Fibroblast of peridontal ligament (primary cell): Measurements from ENCODE around the gene SCNN1A.

Experiments used
- DNase-seq: peaks from one replicate; pipeline ENCODE4 v3.0.0-alpha.2; 2010; ENCODE audit errors: extremely low read depth

The SCNN1A gene

GRCh38 chr12:6375269-6376078 is at the start of gene SCNN1A:
Gene SCNN1A (minus strand): TSS chr12:6375563. CDS start chr12:6374783, 780 bp downstream.
- DNase-seq, result no peak

- DNase-seq, result no peak
Measured at GRCh38 chr12:6424866-6425265, 49.5 kb upstream of the SCNN1A start.

- DNase-seq, result no peak
Measured at GRCh38 chr12:6424008-6424347, 48.6 kb upstream of the SCNN1A start.

- peak; percentile 95 for DNase-seq
Measured at GRCh38 chr12:6423267-6424007, 48.1 kb upstream of the SCNN1A start.

- DNase-seq, result peak; percentile 17
Measured at GRCh38 chr12:6420364-6420763, 45.0 kb upstream of the SCNN1A start.

GRCh38 chr12:6418796-6419195 is 43.4 kb upstream of the SCNN1A start:
- DNase-seq, result no peak

GRCh38 chr12:6416596-6416995 is 41.2 kb upstream of the SCNN1A start:
- DNase-seq, result no peak

- DNase-seq, result peak; percentile 27
Measured at GRCh38 chr12:6407236-6407954, 32.0 kb upstream of the SCNN1A start.

- peak; percentile 44 for DNase-seq
Measured at GRCh38 chr12:6405963-6406362, 30.6 kb upstream of the SCNN1A start.

GRCh38 chr12:6404390-6404789 is 29.0 kb upstream of the SCNN1A start:
- no peak for DNase-seq

- DNase-seq, result no peak
Measured at GRCh38 chr12:6399884-6400644, 24.7 kb upstream of the SCNN1A start.

- DNase-seq, result no peak
Measured at GRCh38 chr12:6396031-6396430, 20.7 kb upstream of the SCNN1A start.

- no peak for DNase-seq
Measured at GRCh38 chr12:6394398-6394797, 19.0 kb upstream of the SCNN1A start.

GRCh38 chr12:6393109-6393508 is 17.7 kb upstream of the SCNN1A start:
- no peak for DNase-seq

- DNase-seq, result no peak
Measured at GRCh38 chr12:6392504-6392903, 17.1 kb upstream of the SCNN1A start.

- DNase-seq, result no peak
Measured at GRCh38 chr12:6391013-6391412, 15.7 kb upstream of the SCNN1A start.

- DNase-seq, result no peak
Measured at GRCh38 chr12:6390084-6390799, 14.9 kb upstream of the SCNN1A start.

- no peak for DNase-seq
Measured at GRCh38 chr12:6387541-6387940, 12.2 kb upstream of the SCNN1A start.

GRCh38 chr12:6386491-6386890 is 11.1 kb upstream of the SCNN1A start:
- DNase-seq, result no peak

GRCh38 chr12:6386038-6386437 is 10.7 kb upstream of the SCNN1A start:
- no peak for DNase-seq
